MCF 10A (cell line): ENCODE measurements around the gene USP15. TPM values are rescaled to one million over a fixed set of nuclear protein-coding genes. Genes with fewer than 3 reads are reported as not detected.

Experiments used
- BruUV-seq: library from RNA; stranded (reverse); fragments of 400-500 nt; replicated peaks from 2 replicates; lab custom pipeline; 2021; lab: Mats Ljungman, UMichigan
- CTCF ChIA-PET: fragments of 300-600 bp; sonication (Branson Sonifier 250); formaldehyde crosslinking; extraction: SDS; loops from one replicate; lab custom pipeline; 2021; ENCODE audit warnings: antibody characterized with exemption, inconsistent platforms; lab: Yijun Ruan, JAX
- POLR2A ChIA-PET: fragments of 300-600, 350-650 bp; sonication (Branson Sonifier 250); formaldehyde crosslinking; extraction: SDS; loops from one replicate; lab custom pipeline; 2020; ENCODE audit warnings: antibody characterized with exemption, inconsistent platforms; lab: Yijun Ruan, JAX
- DNase-seq: peaks from one replicate; pipeline ENCODE4 v3.0.0-alpha.2; 2018; ENCODE audit not compliant: unreplicated experiment
- H3K27ac Mint-ChIP-seq: one replicate; pipeline ENCODE4 v1.8.0; 2022; ENCODE audit warnings: mild to moderate bottlenecking, low read depth, mixed read lengths; ENCODE audit not compliant: unreplicated experiment
- H3K27me3 Mint-ChIP-seq: one replicate; pipeline ENCODE4 v1.8.0; 2022; ENCODE audit warnings: mixed read lengths; ENCODE audit not compliant: insufficient read depth, unreplicated experiment
- H3K36me3 Mint-ChIP-seq: one replicate; pipeline ENCODE4 v1.8.0; 2022; ENCODE audit warnings: mild to moderate bottlenecking, moderate library complexity, mixed read lengths; ENCODE audit not compliant: insufficient read depth, unreplicated experiment
- H3K4me1 Mint-ChIP-seq: one replicate; pipeline ENCODE4 v1.8.0; 2022; ENCODE audit warnings: mixed read lengths; ENCODE audit not compliant: insufficient read depth, unreplicated experiment
- H3K4me3 Mint-ChIP-seq: one replicate; pipeline ENCODE4 v1.8.0; 2022; ENCODE audit warnings: mild to moderate bottlenecking, moderate library complexity, mixed read lengths; ENCODE audit not compliant: unreplicated experiment
- H3K9me3 Mint-ChIP-seq: one replicate; pipeline ENCODE4 v1.8.0; 2022; ENCODE audit warnings: mixed read lengths; ENCODE audit not compliant: unreplicated experiment
- intact Hi-C: fragments of 100-400 bp; cut with micrococcal nuclease; formaldehyde crosslinking; loops from 2 replicates; pipeline ENCODE4 v1.14.1; 2022
- total RNA-seq: library from RNA; stranded (reverse); gene quantifications from 2 replicates; pipeline ENCODE4 v1.2.3, GENCODE V29; 2022
- TF ChIP-seq, protein P1 (sequence below): fragments of 200-600 bp; IDR thresholded peaks from one replicate; pipeline ENCODE4 v1.8.0; 2022; ENCODE audit warnings: antibody characterized with exemption, mild to moderate bottlenecking; ENCODE audit not compliant: unreplicated experiment

The USP15 gene
- total RNA-seq, 1 experiment from 2014 or later: 71.0 TPM

- CTCF ChIA-PET: no interaction called here
- TF ChIP-seq, protein P1, sequence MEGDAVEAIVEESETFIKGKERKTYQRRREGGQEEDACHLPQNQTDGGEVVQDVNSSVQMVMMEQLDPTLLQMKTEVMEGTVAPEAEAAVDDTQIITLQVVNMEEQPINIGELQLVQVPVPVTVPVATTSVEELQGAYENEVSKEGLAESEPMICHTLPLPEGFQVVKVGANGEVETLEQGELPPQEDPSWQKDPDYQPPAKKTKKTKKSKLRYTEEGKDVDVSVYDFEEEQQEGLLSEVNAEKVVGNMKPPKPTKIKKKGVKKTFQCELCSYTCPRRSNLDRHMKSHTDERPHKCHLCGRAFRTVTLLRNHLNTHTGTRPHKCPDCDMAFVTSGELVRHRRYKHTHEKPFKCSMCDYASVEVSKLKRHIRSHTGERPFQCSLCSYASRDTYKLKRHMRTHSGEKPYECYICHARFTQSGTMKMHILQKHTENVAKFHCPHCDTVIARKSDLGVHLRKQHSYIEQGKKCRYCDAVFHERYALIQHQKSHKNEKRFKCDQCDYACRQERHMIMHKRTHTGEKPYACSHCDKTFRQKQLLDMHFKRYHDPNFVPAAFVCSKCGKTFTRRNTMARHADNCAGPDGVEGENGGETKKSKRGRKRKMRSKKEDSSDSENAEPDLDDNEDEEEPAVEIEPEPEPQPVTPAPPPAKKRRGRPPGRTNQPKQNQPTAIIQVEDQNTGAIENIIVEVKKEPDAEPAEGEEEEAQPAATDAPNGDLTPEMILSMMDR: no peak
Measured at GRCh38 chr12:62254967-62255366, 5.2 kb upstream of the USP15 start.

DNA sequence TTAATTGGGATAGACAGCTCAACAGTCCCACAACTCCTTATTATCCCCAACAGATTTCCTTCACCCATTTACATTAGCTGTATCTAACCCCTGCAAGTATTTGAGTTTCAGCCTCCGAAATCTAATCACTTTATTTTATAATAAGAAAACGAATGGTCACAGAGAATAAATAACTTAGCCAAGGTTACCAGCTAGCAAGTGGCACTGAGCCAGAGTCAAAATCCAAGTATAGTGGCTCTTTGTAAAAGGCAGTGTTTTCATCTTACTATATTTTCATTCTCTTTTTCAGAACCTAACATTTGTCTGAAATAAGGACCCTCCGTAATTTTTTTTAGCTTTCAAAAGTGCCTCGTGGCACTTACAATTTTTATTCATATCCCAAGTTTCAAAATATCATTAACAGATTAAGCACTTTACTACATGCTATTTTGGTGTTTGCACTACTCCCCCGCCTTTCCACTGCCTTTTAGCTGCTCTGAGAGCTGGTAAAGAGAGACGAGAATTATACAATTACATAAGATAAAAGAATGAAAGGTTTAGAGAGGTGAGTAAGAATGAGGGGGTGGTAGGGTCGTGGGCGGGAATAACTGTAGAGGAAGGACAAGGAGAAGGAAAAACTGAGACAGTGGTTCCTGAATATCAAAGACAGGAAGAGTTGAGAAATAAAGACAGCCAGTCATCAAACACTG, 3.7 kb upstream of the USP15 start:
- Mint-ChIP-seq H3K36me3 (peaks cover 6% of the 10 kb centered on the region), H3K27ac (peak overlapping the region; percentile 77), H3K4me3 (no peak overlapping the region), H3K9me3 (no peaks in the 10 kb centered on the region), H3K4me1 (peaks cover 36% of the 10 kb centered on the region), H3K27me3 (no peaks in the 10 kb centered on the region)
- TF ChIP-seq, protein P1: no peak
- peak; percentile 58 for DNase-seq
- intact Hi-C loops: no loop called here
- CTCF ChIA-PET: interaction anchor here (1.1 kb wide), 1 partner anchor 63 kb away, joined by 5 read pairs; no protein-coding TSS in a partner anchor
- POLR2A ChIA-PET: interaction anchor here (0.6 to 5.5 kb wide), 5 partner anchors 10 to 1141 kb away, joined by 3 to 34 read pairs (median 4); no protein-coding TSS in a partner anchor
- BruUV-seq: no TSS peak

More at GRCh38 chr12:62254967-62255366, 5.2 kb upstream of the USP15 start:
- H3K36me3 Mint-ChIP-seq: peaks cover under 1% of the 10 kb centered on the region
- H3K4me3 Mint-ChIP-seq: no peak overlapping the region
- BruUV-seq: no TSS peak
- H3K9me3 Mint-ChIP-seq: no peaks in the 10 kb centered on the region
- no peak for DNase-seq
- intact Hi-C loops: no loop called here
- POLR2A ChIA-PET: interaction anchor here (0.6 kb wide), 1 partner anchor 35 kb away, joined by 3 read pairs; no protein-coding TSS in a partner anchor
- H3K27me3 Mint-ChIP-seq: no peaks in the 10 kb centered on the region
- H3K4me1 Mint-ChIP-seq: peaks cover 49% of the 10 kb centered on the region
- no peak overlapping the region for H3K27ac Mint-ChIP-seq

DNA sequence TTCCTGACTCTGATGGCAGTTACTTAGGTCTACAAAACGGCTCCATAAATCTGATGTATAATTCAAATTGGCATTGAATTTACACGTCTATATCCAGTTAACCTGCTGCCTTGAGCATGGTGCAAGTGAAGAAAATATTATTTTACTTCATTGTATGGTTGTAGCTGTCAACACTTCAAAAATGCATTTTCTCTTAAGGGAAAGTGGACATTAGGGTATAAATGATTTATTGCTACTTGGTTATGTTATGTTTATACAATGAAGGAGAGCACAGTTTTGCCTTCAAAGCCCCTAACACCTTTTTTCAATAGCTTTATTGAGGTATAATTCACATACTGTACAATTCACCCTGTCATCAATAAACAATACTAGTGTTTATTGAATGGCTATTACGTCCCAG, 2.0 kb upstream of the USP15 start:
- TF ChIP-seq, protein P1: no peak
- BruUV-seq: no TSS peak
- Mint-ChIP-seq H3K27me3 (no peaks in the 10 kb centered on the region), H3K4me3 (no peak overlapping the region), H3K36me3 (peaks cover 6% of the 10 kb centered on the region), H3K4me1 (peaks cover 30% of the 10 kb centered on the region), H3K9me3 (no peaks in the 10 kb centered on the region), H3K27ac (peak overlapping the region; percentile 97)
- no peak for DNase-seq
- POLR2A ChIA-PET: interaction anchor here (0.7 to 5.5 kb wide), 5 partner anchors 11 to 339 kb away, joined by 3 to 34 read pairs (median 16); a partner anchor contains a TSS
- intact Hi-C loops: no loop called here
- CTCF ChIA-PET: interaction anchor here (0.7 kb wide), 1 partner anchor 863 kb away, joined by 3 read pairs; no protein-coding TSS in a partner anchor

DNA sequence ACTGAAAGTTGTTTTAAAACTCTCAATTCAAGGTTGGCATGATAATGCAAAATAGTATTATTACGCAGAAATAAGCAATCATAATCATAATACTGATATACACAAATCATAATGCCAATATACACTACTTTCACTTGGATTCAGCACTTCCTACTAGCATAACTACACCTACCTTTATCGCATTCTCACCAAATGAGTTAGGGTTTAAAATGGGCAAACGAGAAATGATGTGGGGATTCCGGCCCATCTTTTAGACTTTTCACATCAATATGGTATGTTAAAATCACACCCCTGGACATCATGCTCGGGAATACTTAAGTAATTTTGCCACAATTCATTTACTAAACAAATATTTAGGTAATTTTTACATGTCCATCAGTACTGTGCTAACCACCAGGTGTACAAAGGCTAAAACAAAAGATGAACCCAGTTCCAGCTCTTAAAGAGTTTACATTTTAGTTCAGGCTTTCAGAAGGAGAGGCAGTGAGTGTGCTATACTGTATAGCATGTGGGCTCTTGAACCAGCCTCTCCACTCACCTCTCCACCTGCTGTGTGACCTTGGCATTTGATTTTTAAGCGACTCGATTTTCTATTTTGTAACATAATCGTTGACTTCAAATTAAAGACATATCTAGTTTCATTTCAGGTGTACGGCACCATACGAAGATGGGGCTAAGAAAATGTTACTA, 1.1 kb upstream of the USP15 start:
- Mint-ChIP-seq H3K4me1 (peaks cover 34% of the 10 kb centered on the region), H3K9me3 (no peaks in the 10 kb centered on the region), H3K36me3 (peaks cover 6% of the 10 kb centered on the region), H3K27ac (peak overlapping the region; percentile 97), H3K27me3 (no peaks in the 10 kb centered on the region), H3K4me3 (peak overlapping the region; percentile 78)
- BruUV-seq: TSS peak; percentile 88
- no peak for DNase-seq
- intact Hi-C loops: no loop called here
- ChIA-PET POLR2A (interaction anchor here (0.5 to 5.5 kb wide), 15 partner anchors 8 to 606 kb away, joined by 3 to 34 read pairs (median 5); partner anchors contain the start of gene MON2), CTCF (interaction anchor here (0.6 to 2.0 kb wide), 4 partner anchors 8 to 92 kb away, joined by 3 to 7 read pairs (median 5); no protein-coding TSS in a partner anchor)
- TF ChIP-seq, protein P1: no peak
